ES-I3 (cell line): Measurements from ENCODE around the gene B3GNT8.
"Not testable (repeated sequence)": the region's sequence is repeated elsewhere in the genome, so short reads cannot be mapped to it uniquely, and the experiment has no call there.

Experiments
- H3K36me3 ChIP-seq: 2 replicates; pipeline ENCODE4 v1.6.1; 2013; ENCODE audit warnings: mild to moderate bottlenecking, low read length, control low read depth, moderate library complexity; ENCODE audit not compliant: insufficient read depth
- H3K4me1 ChIP-seq: 2 replicates; pipeline ENCODE4 v1.6.1; 2013; ENCODE audit warnings: mild to moderate bottlenecking, control low read depth, low read length; ENCODE audit not compliant: insufficient read depth
- H3K9ac ChIP-seq: 2 replicates; pipeline ENCODE4 v1.6.1; 2013; ENCODE audit warnings: low read depth, mild to moderate bottlenecking, low read length, moderate library complexity
- H3K9me3 ChIP-seq: 2 replicates; pipeline ENCODE4 v1.6.1; 2013; ENCODE audit warnings: mild to moderate bottlenecking, low read length, moderate library complexity; ENCODE audit not compliant: control insufficient read depth, insufficient read depth

B3GNT8 gene

GRCh38 chr19:41399525-41399924, 27.6 kb downstream of the B3GNT8 start:
- Histone ChIP-seq H3K9me3 (no peaks in the 10 kb centered on the region), H3K9ac (no peak overlapping the region), H3K4me1 (no peaks in the 10 kb centered on the region; the same call in 1 of the 2 replicates), H3K36me3 (no peaks in the 10 kb centered on the region)

- H3K9me3 ChIP-seq: no peaks in the 10 kb centered on the region
- H3K9ac ChIP-seq: no peak overlapping the region
- no peaks in the 10 kb centered on the region; the same call in 1 of the 2 replicates for H3K4me1 ChIP-seq
Observed at GRCh38 chr19:41399091-41399490, 28.1 kb downstream of the B3GNT8 start.

GRCh38 chr19:41398598-41398997, 28.6 kb downstream of the B3GNT8 start:
- Histone ChIP-seq H3K4me1 (no peaks in the 10 kb centered on the region; the same call in 1 of the 2 replicates), H3K36me3 (no peaks in the 10 kb centered on the region), H3K9ac (peak overlapping the region; percentile 98), H3K9me3 (no peaks in the 10 kb centered on the region)

More at GRCh38 chr19:41399091-41399490, 28.1 kb downstream of the B3GNT8 start:
- H3K36me3 ChIP-seq: no peaks in the 10 kb centered on the region

- Histone ChIP-seq H3K9ac (peak overlapping the region; percentile 98), H3K9me3 (no peaks in the 10 kb centered on the region), H3K4me1 (no peaks in the 10 kb centered on the region; the same call in 1 of the 2 replicates), H3K36me3 (no peaks in the 10 kb centered on the region)
Observed at GRCh38 chr19:41398050-41398418, 29.1 kb downstream of the B3GNT8 start.

- Histone ChIP-seq H3K9me3 (no peaks in the 10 kb centered on the region), H3K4me1 (no peaks in the 10 kb centered on the region; the same call in 1 of the 2 replicates), H3K9ac (peak within 1 kb of the TSS; percentile 98), H3K36me3 (no peaks in the 10 kb centered on the region)
Observed at GRCh38 chr19:41397086-41398049, 29.8 kb downstream of the B3GNT8 start, which contains the start of the genes BCKDHA and EXOSC5. TSS of gene BCKDHA (plus strand) at chr19:41397818. CDS start at chr19:41397828, 10 bp downstream. TSS of gene EXOSC5 (minus strand) at chr19:41397359. CDS start at chr19:41397328, 31 bp downstream.

- H3K36me3 ChIP-seq: no peaks in the 10 kb centered on the region; the same call in 1 of the 2 replicates
- no peaks in the 10 kb centered on the region for H3K9me3 ChIP-seq
- no peaks in the 10 kb centered on the region; the same call in 1 of the 2 replicates for H3K4me1 ChIP-seq
- no peak overlapping the region for H3K9ac ChIP-seq
Observed at GRCh38 chr19:41395355-41395754, 31.8 kb downstream of the B3GNT8 start.

GRCh38 chr19:41392775-41393174, 34.4 kb downstream of the B3GNT8 start:
- Histone ChIP-seq H3K4me1 (no peaks in the 10 kb centered on the region), H3K36me3 (no peaks in the 10 kb centered on the region; the same call in 1 of the 2 replicates), H3K9me3 (no peaks in the 10 kb centered on the region), H3K9ac (no peak overlapping the region)

- Histone ChIP-seq H3K9me3 (no peaks in the 10 kb centered on the region), H3K36me3 (no peaks in the 10 kb centered on the region; the same call in 1 of the 2 replicates), H3K9ac (no peak overlapping the region), H3K4me1 (no peaks in the 10 kb centered on the region)
Observed at GRCh38 chr19:41391618-41392017, 35.6 kb downstream of the B3GNT8 start.

- H3K36me3 ChIP-seq: no peaks in the 10 kb centered on the region; the same call in 1 of the 2 replicates
- H3K9ac ChIP-seq: no peak overlapping the region
Observed at GRCh38 chr19:41386442-41386841, 40.7 kb downstream of the B3GNT8 start.

GRCh38 chr19:41384351-41384750, 42.8 kb downstream of the B3GNT8 start:
- Histone ChIP-seq H3K36me3 (no peaks in the 10 kb centered on the region), H3K9me3 (no peaks in the 10 kb centered on the region), H3K4me1 (no peaks in the 10 kb centered on the region), H3K9ac (no peak overlapping the region)

More at GRCh38 chr19:41386442-41386841, 40.7 kb downstream of the B3GNT8 start:
- Histone ChIP-seq H3K4me1 (no peaks in the 10 kb centered on the region), H3K9me3 (no peaks in the 10 kb centered on the region)

- H3K4me1 ChIP-seq, H3K36me3 ChIP-seq, H3K9ac ChIP-seq, H3K9me3 ChIP-seq: not testable (repeated sequence)
Observed at GRCh38 chr19:41381536-41381935, 45.6 kb downstream of the B3GNT8 start.

GRCh38 chr19:41377977-41378709, 49.0 kb downstream of the B3GNT8 start:
- Histone ChIP-seq H3K4me1 (no peaks in the 10 kb centered on the region), H3K9me3 (no peaks in the 10 kb centered on the region), H3K36me3 (no peaks in the 10 kb centered on the region), H3K9ac (no peak overlapping the region)

GRCh38 chr19:41376998-41377365, 50.2 kb downstream of the B3GNT8 start:
- H3K9me3 ChIP-seq: no peaks in the 10 kb centered on the region
- H3K4me1 ChIP-seq: no peaks in the 10 kb centered on the region
- H3K36me3 ChIP-seq: no peaks in the 10 kb centered on the region
- H3K9ac ChIP-seq: peak overlapping the region; percentile 76

GRCh38 chr19:41376241-41376997, 50.8 kb downstream of the B3GNT8 start, which contains the start of gene TMEM91:
TSS of gene TMEM91 (plus strand) at chr19:41376533. CDS start at chr19:41378310, 1,777 bp downstream.
- no peaks in the 10 kb centered on the region for H3K4me1 ChIP-seq
- no peaks in the 10 kb centered on the region for H3K36me3 ChIP-seq
- H3K9me3 ChIP-seq: no peaks in the 10 kb centered on the region
- peak within 1 kb of the TSS; percentile 76 for H3K9ac ChIP-seq
